ENCODE measurements around the gene SF3B4. TPM values are rescaled to one million over a fixed set of nuclear protein-coding genes. Genes with fewer than 3 reads are reported as not detected.

Gene SF3B4
- total and polyA plus RNA-seq, 2 of the 13 experiments (the other 11 are each of a cell fraction or from before 2014, with no cell fraction given), result 13.8 to 14.8 TPM

- TF ChIP-seq ARID5B (CRISPR knock-in tag; IDR thresholded peaks at IDR 0.05) (no peak), TFAP4 (IDR thresholded peaks at IDR 0.05; ENCODE audit: borderline replicate concordance, low read depth) (no peak), THRA (CRISPR knock-in tag; IDR thresholded peaks at IDR 0.05; ENCODE audit: borderline replicate concordance) (no peak), TCF12 (IDR thresholded peaks at IDR 0.05) (no peak), TCF12 (CRISPR knock-in tag; IDR thresholded peaks at IDR 0.05) (no peak), ZBTB38 (CRISPR knock-in tag; IDR thresholded peaks at IDR 0.05) (peak; percentile 99), ZFP41 (CRISPR knock-in tag; IDR thresholded peaks at IDR 0.05; ENCODE audit: borderline replicate concordance) (no peak), ATF1 (CRISPR knock-in tag; IDR thresholded peaks at IDR 0.05) (no peak), ZNF207 (IDR thresholded peaks at IDR 0.05; ENCODE audit: borderline replicate concordance) (no peak), FIP1L1 (IDR thresholded peaks at IDR 0.05; ENCODE audit: borderline replicate concordance, insufficient read depth, low read depth, low read length) (no peak), SRSF1 (optimal IDR thresholded peaks at IDR 0.05; ENCODE audit: low read depth, low read length) (no peak), ZNF660 (CRISPR knock-in tag; IDR thresholded peaks at IDR 0.05; ENCODE audit: borderline replicate concordance, low read depth) (no peak), ZNF773 (CRISPR knock-in tag; IDR thresholded peaks at IDR 0.05; ENCODE audit: borderline replicate concordance) (no peak), ZNF354B (CRISPR knock-in tag; IDR thresholded peaks at IDR 0.05) (no peak), ZNF782 (CRISPR knock-in tag; IDR thresholded peaks at IDR 0.05; ENCODE audit: borderline replicate concordance) (no peak), ZBTB42 (CRISPR knock-in tag; IDR thresholded peaks at IDR 0.05) (no peak), ZNF350 (CRISPR knock-in tag; IDR thresholded peaks at IDR 0.05; ENCODE audit: borderline replicate concordance, low read depth) (peak; percentile 39; the same call in 1 of the 2 replicates), CREB3 (CRISPR knock-in tag; IDR thresholded peaks at IDR 0.05) (no peak), SMYD3 (CRISPR knock-in tag; IDR thresholded peaks at IDR 0.05) (no peak), ZNF230 (CRISPR knock-in tag; IDR thresholded peaks at IDR 0.05) (no peak), ZNF816 (CRISPR knock-in tag; IDR thresholded peaks at IDR 0.05; ENCODE audit: borderline replicate concordance) (0 out of 2 replicates have a peak, but pooled peaks have one; percentile 48)
Observed at GRCh38 chr1:149899460-149900284, 27.9 kb downstream of the SF3B4 start, which contains the start of gene BOLA1 (continued).

Measured in HepG2 (cell line).